ENCODE data around the gene EGR1.

Gene EGR1

GRCh38 chr5:138453590-138453989 is 11.7 kb upstream of the EGR1 start:
- DNase-seq: no peak

GRCh38 chr5:138454121-138454520 is 11.2 kb upstream of the EGR1 start:
- DNase-seq: no peak

- DNase-seq: no peak
Observed at GRCh38 chr5:138455232-138455930, 9.9 kb upstream of the EGR1 start.

GRCh38 chr5:138457531-138458275 is 7.6 kb upstream of the EGR1 start:
- DNase-seq: no peak

- DNase-seq: no peak
Observed at GRCh38 chr5:138458384-138458783, 6.9 kb upstream of the EGR1 start.

- DNase-seq: no peak
Observed at GRCh38 chr5:138458856-138459255, 6.4 kb upstream of the EGR1 start.

GRCh38 chr5:138459311-138459933 is 5.9 kb upstream of the EGR1 start:
- no peak for DNase-seq

GRCh38 chr5:138460032-138460693 is 5.1 kb upstream of the EGR1 start:
- DNase-seq: no peak

- DNase-seq: peak; percentile 62 to 89
Observed at GRCh38 chr5:138461343-138462125, 3.7 kb upstream of the EGR1 start.

GRCh38 chr5:138463419-138464007 is 1.8 kb upstream of the EGR1 start:
- no peak for DNase-seq

GRCh38 chr5:138464008-138464387 is 1.3 kb upstream of the EGR1 start:
- peak; percentile 90 to 97 for DNase-seq

GRCh38 chr5:138464388-138465260 is 655 bp upstream of the EGR1 start:
- DNase-seq: peak; percentile 98 to 99

GRCh38 chr5:138466125-138466899 is 1.0 kb downstream of the EGR1 start:
- DNase-seq: no peak

GRCh38 chr5:138466900-138467710 is 1.8 kb downstream of the EGR1 start:
- no peak for DNase-seq

GRCh38 chr5:138467711-138468132 is 2.4 kb downstream of the EGR1 start:
- DNase-seq: no peak

GRCh38 chr5:138468133-138468965 is 3.1 kb downstream of the EGR1 start:
- DNase-seq: peak; percentile 30 to 37

GRCh38 chr5:138468966-138469539 is 3.8 kb downstream of the EGR1 start:
- DNase-seq: no peak

Data from inflammatory macrophage treated with lipopolysaccharide for 1 hour (primary cell).